ENCODE results near the gene YPEL4. TPM values are rescaled to one million over a fixed set of nuclear protein-coding genes. Genes with fewer than 3 reads are reported as not detected.

Gene YPEL4
- total RNA-seq, 1 experiment from 2014 or later = not detected

GRCh38 chr11:57663975-57664374 is 14.3 kb upstream of the YPEL4 start:
- Histone ChIP-seq H3K27ac (ENCODE audit: low read length) (no peak overlapping the region), H3K4me1 (ENCODE audit: control insufficient read depth, insufficient read depth, low read length) (peaks cover 6% of the 10 kb centered on the region), H3K36me3 (ENCODE audit: control insufficient read depth, insufficient read depth, low read length) (peaks cover 4% of the 10 kb centered on the region), H3K9me3 (ENCODE audit: control insufficient read depth, insufficient read depth, low read depth, low read length) (no peaks in the 10 kb centered on the region), H3K4me3 (ENCODE audit: low read depth in 2 of 2, low read length in 2 of 2) (no peak overlapping the region), H3K27me3 (ENCODE audit: control insufficient read depth, insufficient read depth, low read length) (no peaks in the 10 kb centered on the region)
- no peak for TF ChIP-seq CTCF (IDR thresholded peaks at IDR 0.05)
- no peak for TF ChIP-seq REST (IDR thresholded peaks at IDR 0.05; ENCODE audit: insufficient read depth in 1 of 2, low read depth in 2 of 2, low read length in 1 of 2)
- TF ChIP-seq TCF7L2 (IDR thresholded peaks at IDR 0.05; ENCODE audit: low read depth, low read length) = no peak
- TF ChIP-seq POLR2AphosphoS5 (IDR thresholded peaks at IDR 0.05; ENCODE audit: low read depth, low read length) = no peak
- TF ChIP-seq SIN3A (IDR thresholded peaks at IDR 0.05; ENCODE audit: borderline replicate concordance, insufficient read depth, low read depth, low read length) = no peak
- DNase-seq (ENCODE audit: low read depth, low spot score) = no peak
- no TSS peak for BruUV-seq (replicated peaks)
- ChIA-PET CTCF (no interaction called here), POLR2A (no interaction called here)
- intact Hi-C loops (cut with micrococcal nuclease; ENCODE audit: unreplicated experiment) = no loop called here
- no peak for ATAC-seq
- in situ Hi-C loops (cut with HindIII; ENCODE audit: low pct_unique_long_range_greater_than_20kb, low sequenced_read_pairs) = no loop called here

GRCh38 chr11:57662893-57663292 is 13.2 kb upstream of the YPEL4 start:
- intact Hi-C loops (cut with micrococcal nuclease; ENCODE audit: unreplicated experiment) (no loop called here), in situ Hi-C loops (cut with HindIII; ENCODE audit: low pct_unique_long_range_greater_than_20kb, low sequenced_read_pairs) (no loop called here)
- no peak overlapping the region for H3K27ac ChIP-seq (ENCODE audit: low read length)
- no peak overlapping the region for H3K4me3 ChIP-seq (ENCODE audit: low read depth in 2 of 2, low read length in 2 of 2)
- ChIA-PET CTCF (no interaction called here), POLR2A (no interaction called here)
- H3K27me3 ChIP-seq (ENCODE audit: control insufficient read depth, insufficient read depth, low read length) = no peaks in the 10 kb centered on the region
- no TSS peak for BruUV-seq (replicated peaks)
- TF ChIP-seq POLR2AphosphoS5 (IDR thresholded peaks at IDR 0.05; ENCODE audit: low read depth, low read length) (no peak), CTCF (IDR thresholded peaks at IDR 0.05) (no peak; the same call in 1 of the 2 replicates), REST (IDR thresholded peaks at IDR 0.05; ENCODE audit: insufficient read depth in 1 of 2, low read depth in 2 of 2, low read length in 1 of 2) (no peak), TCF7L2 (IDR thresholded peaks at IDR 0.05; ENCODE audit: low read depth, low read length) (no peak), SIN3A (IDR thresholded peaks at IDR 0.05; ENCODE audit: borderline replicate concordance, insufficient read depth, low read depth, low read length) (no peak)
- DNase-seq (ENCODE audit: low read depth, low spot score) = no peak
- no peak for ATAC-seq
- peaks cover 9% of the 10 kb centered on the region for H3K4me1 ChIP-seq (ENCODE audit: control insufficient read depth, insufficient read depth, low read length)
- H3K9me3 ChIP-seq (ENCODE audit: control insufficient read depth, insufficient read depth, low read depth, low read length) = no peaks in the 10 kb centered on the region
- peaks cover 10% of the 10 kb centered on the region for H3K36me3 ChIP-seq (ENCODE audit: control insufficient read depth, insufficient read depth, low read length)
